K562 (cell line): ENCODE data around the gene SLC35A2. TPM values are rescaled to one million over a fixed set of nuclear protein-coding genes. Genes with fewer than 3 reads are reported as not detected.

ENCODE experiments used
- ATAC-seq: fragments of 200-7000 bp; cut with Tn5 transposase; 3 replicates; pipeline ENCODE4 v1.9.1; 2020; ENCODE audit warnings: moderate library complexity
- BruUV-seq: library from RNA; stranded (reverse); fragments of 400-500 nt; replicated peaks from 2 replicates; lab custom pipeline; 2021; lab: Mats Ljungman, UMichigan
- CTCF ChIA-PET: fragments of 300-600 bp; formaldehyde crosslinking; extraction: SDS; loops from one replicate; lab custom pipeline; 2021; ENCODE audit warnings: low intra/inter-chr PET ratio; lab: Yijun Ruan, JAX
- POLR2A ChIA-PET: fragments of 300-600, 350-650 bp; sonication (Branson Sonifier 250); formaldehyde crosslinking; extraction: SDS; loops from one replicate; lab custom pipeline; 2021; ENCODE audit warnings: antibody characterized with exemption, inconsistent platforms; lab: Yijun Ruan, JAX
- DNase-seq, 4 experiments: peaks; one replicate each; pipeline versions ENCODE4 v3.0.0 to v3.0.0-alpha.2; 2011 to 2018; ENCODE audit warnings: low spot score in 3 of 4, mixed read lengths in 3 of 4; ENCODE audit errors: extremely low read depth in 1 of 4
- FAIRE-seq: peaks from 2 replicates; lab custom pipeline; 2011; peaks lifted over from hg19 to GRCh38; lab: Jason Lieb, UNC
- H2AFZ ChIP-seq: 2 replicates; pipeline ENCODE4 v1.6.0; 2011; ENCODE audit warnings: low read depth, low read length, control low read depth, inconsistent platforms
- H3K27ac ChIP-seq: fragments of 200-600 bp; 3 replicates; pipeline ENCODE4 v1.8.0; 2011; ENCODE audit warnings: low read depth, mild to moderate bottlenecking, control low read depth, inconsistent platforms, low read length, moderate library complexity, mixed read lengths; ENCODE audit errors: extremely low read depth
- H3K27me3 ChIP-seq, 2 experiments: fragments of 300-600 bp in 1 of 2; 2 replicates in 1 of 2; 3 replicates in 1 of 2; pipeline versions ENCODE4 v1.6.0 to v1.8.0; 2011; ENCODE audit warnings: inconsistent platforms in 2 of 2, low read length in 2 of 2, mild to moderate bottlenecking in 1 of 2, mixed read lengths in 1 of 2, moderate library complexity in 1 of 2; ENCODE audit not compliant: control insufficient read depth in 2 of 2, insufficient read depth in 2 of 2
- H3K36me3 ChIP-seq: fragments of 300-600 bp; 3 replicates; pipeline ENCODE4 v1.8.0; 2011; ENCODE audit warnings: mild to moderate bottlenecking, low read length, inconsistent platforms; ENCODE audit not compliant: control insufficient read depth, insufficient read depth
- H3K4me1 ChIP-seq, 2 experiments: fragments of 200-600 bp in 1 of 2; replicated peaks in 1 of 2; 2 replicates in 1 of 2; 3 replicates in 1 of 2; pipeline versions ENCODE4 v1.5.1 to v1.8.0; 2011; ENCODE audit warnings: inconsistent platforms in 2 of 2, low read length in 2 of 2, mild to moderate bottlenecking in 1 of 2, mixed read lengths in 1 of 2, moderate library complexity in 1 of 2; ENCODE audit not compliant: control insufficient read depth in 2 of 2, insufficient read depth in 2 of 2
- H3K4me2 ChIP-seq: 2 replicates; pipeline ENCODE4 v1.6.1; 2011; ENCODE audit warnings: low read length, control low read depth, inconsistent platforms, mixed read lengths; ENCODE audit not compliant: insufficient read depth
- H3K4me3 ChIP-seq: fragments of 200-600 bp; sonication (generic), shearing (Covaris generic); 2 replicates; pipeline ENCODE4 v1.5.1; 2016; ENCODE audit warnings: control low read depth, inconsistent platforms
- H3K79me2 ChIP-seq: fragments of 200-600 bp; 3 replicates; pipeline ENCODE4 v1.8.0; 2011; ENCODE audit warnings: low read length, inconsistent platforms; ENCODE audit not compliant: control insufficient read depth, insufficient read depth
- H3K9ac ChIP-seq, 2 experiments: 2 replicates each; pipeline versions ENCODE4 v1.6.0 to v1.6.1; 2011; ENCODE audit warnings: low read depth in 2 of 2, low read length in 2 of 2, control low read depth in 1 of 2, inconsistent platforms in 1 of 2, mild to moderate bottlenecking in 1 of 2, mixed read lengths in 1 of 2; ENCODE audit not compliant: insufficient read depth in 1 of 2
- H3K9me1 ChIP-seq: one replicate; pipeline ENCODE4 v1.6.0; 2011; ENCODE audit warnings: inconsistent platforms, mild to moderate bottlenecking, low read length, moderate library complexity; ENCODE audit not compliant: control insufficient read depth, insufficient read depth
- H3K9me3 ChIP-seq: replicated peaks from 2 replicates; pipeline ENCODE4 v1.5.1; 2011; ENCODE audit warnings: low read depth, low read length, inconsistent platforms; ENCODE audit not compliant: control insufficient read depth, insufficient read depth
- H4K20me1 ChIP-seq: replicated peaks from 2 replicates; pipeline ENCODE4 v1.6.1; 2011; ENCODE audit warnings: low read length, inconsistent platforms, mixed read lengths; ENCODE audit not compliant: control insufficient read depth, insufficient read depth
- CREM ChIP-seq: IDR thresholded peaks from 2 replicates; pipeline ENCODE4 v1.6.1; 2014; ENCODE audit warnings: antibody characterized with exemption, low read depth
- CXXC5 ChIP-seq: fragments of 250-450 bp; sonication (Bioruptor Pico); IDR thresholded peaks from 2 replicates; pipeline ENCODE4 v1.8.0; 2022; ENCODE audit warnings: inconsistent platforms, mild to moderate bottlenecking, moderate library complexity
- FOXP1 ChIP-seq: sonication (generic); formaldehyde crosslinking; IDR thresholded peaks from 2 replicates; pipeline ENCODE4 v1.8.0; 2022; ENCODE audit warnings: mild to moderate bottlenecking, missing genetic modification reagents
- MAFK ChIP-seq: IDR thresholded peaks from 2 replicates; pipeline ENCODE4 v1.6.1; 2011; ENCODE audit warnings: low read length, improper control_type of control experiment
- MBD2 ChIP-seq: sonication (generic); IDR thresholded peaks from 2 replicates; pipeline ENCODE4 v1.6.1; 2016; ENCODE audit warnings: low read depth, borderline replicate concordance
- NFYB ChIP-seq: IDR thresholded peaks from 2 replicates; pipeline ENCODE4 v1.6.1; 2011; ENCODE audit warnings: mild to moderate bottlenecking, moderate library complexity; ENCODE audit not compliant: insufficient read length; ENCODE audit errors: extremely low read depth
- NR2C2 ChIP-seq, 2 experiments: fragments of 200-800 bp in 1 of 2; sonication (Bioruptor generic) in 1 of 2; sonication (generic) in 1 of 2; formaldehyde crosslinking in 1 of 2; IDR thresholded peaks; 2 replicates each; pipeline versions ENCODE4 v1.6.1 to v1.8.0; 2016 to 2022; ENCODE audit warnings: mild to moderate bottlenecking in 1 of 2, missing compliant biosample characterization in 1 of 2, missing genetic modification characterization in 1 of 2, missing genetic modification reagents in 1 of 2
- NUFIP1 ChIP-seq: fragments of 450-650 bp; IDR thresholded peaks from 2 replicates; pipeline ENCODE4 v1.6.1; 2018; ENCODE audit not compliant: partially characterized antibody
- RFX5 ChIP-seq: IDR thresholded peaks from 2 replicates; pipeline ENCODE4 v1.6.1; 2011; ENCODE audit warnings: low read depth, mild to moderate bottlenecking, improper control_type of control experiment, low read length
- WGBS: fragments of 100-300 bp; shearing (Covaris generic); methylation state at CpG from one replicate; pipeline ENCODE4 v1.1.6; 2016; ENCODE audit warnings: low coverage, mixed read lengths; ENCODE audit not compliant: insufficient coverage; ENCODE audit errors: missing lambda C conversion rate; 5-methylcytosine and 5-hydroxymethylcytosine counted together
- in situ Hi-C: fragments of 300-500 bp; cut with MboI; formaldehyde crosslinking; loops from 4 replicates; pipeline ENCODE4 v1.15.0; 2018; ENCODE audit warnings: inconsistent platforms, mixed read lengths
- intact Hi-C: fragments of 100-400 bp; cut with micrococcal nuclease; formaldehyde crosslinking; loops from 2 replicates; pipeline ENCODE4 v1.14.2; 2022
- polyA plus RNA-seq, 8 experiments: library from polyadenylated mRNA; depleted of rRNA in 4 of 8; stranded (reverse) in 5 of 8; unstranded in 3 of 8; fragments of >200 nt; fragmentation: Nextera tagmentation in 2 of 8; fragmentation: Illumina TruSeq in 1 of 8; extraction: Ambion mirVana in 2 of 8; extraction: Trizol in 1 of 8; gene quantifications; 2 replicates each; pipeline versions ENCODE4 v1.2.1 to v1.2.3, GENCODE V29; 2011 to 2014; ENCODE audit warnings: inconsistent platforms in 1 of 8, missing spikeins in 1 of 8
- total RNA-seq, 7 experiments: library from RNA; depleted of rRNA in 6 of 7; stranded (reverse); fragments of >200 nt in 6 of 7; fragmentation: Illumina TruSeq in 2 of 7; extraction: Trizol in 2 of 7; gene quantifications; 2 replicates each; pipeline versions ENCODE4 v1.2.1 to v1.2.3, GENCODE V29; 2011 to 2021; ENCODE audit warnings: low replicate concordance in 1 of 7

The SLC35A2 gene
- total and polyA plus RNA-seq, 9 of the 15 experiments (the other 6 are each of a cell fraction or from before 2014, with no cell fraction given) = 3.3 to 38.9 (median 20.0) TPM

DNA sequence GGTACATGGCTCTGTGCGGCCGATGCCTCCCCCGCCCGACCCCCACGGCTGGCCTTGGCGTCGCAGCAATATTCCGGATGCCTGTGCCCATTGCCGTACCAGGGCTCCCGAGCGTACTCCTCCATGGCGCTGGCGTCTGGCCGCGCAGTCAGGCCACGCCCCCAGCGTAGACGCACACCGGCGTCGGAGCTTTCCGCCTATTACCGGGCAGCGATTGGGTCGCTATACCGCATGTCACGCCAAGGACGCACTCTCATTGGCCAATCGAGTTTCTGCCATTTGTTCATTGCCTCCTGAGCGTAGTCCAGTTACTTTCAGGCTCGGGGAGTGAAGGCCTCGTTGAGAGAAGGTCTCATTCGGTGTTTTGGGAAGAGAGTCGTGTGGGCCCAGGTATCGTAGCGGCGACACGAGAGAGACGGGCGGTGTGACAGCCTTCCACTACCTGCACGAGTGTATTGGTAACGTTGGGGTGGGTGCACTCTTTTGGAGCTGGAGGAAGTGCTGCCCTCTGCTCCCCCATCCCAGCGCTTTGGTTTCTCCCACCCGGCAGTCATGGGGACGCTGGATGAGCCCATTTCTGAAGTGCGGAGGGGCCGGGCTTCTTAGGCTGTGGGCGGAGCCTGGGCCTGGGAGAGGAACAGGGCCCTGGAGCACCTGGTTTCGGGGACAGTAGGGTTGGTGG, 13.7 kb downstream of the SLC35A2 start, which contains the start of the genes PQBP1 and TIMM17B (continued):
- TF ChIP-seq MAFK (no peak), NUFIP1 (peak; percentile 44), CXXC5 (CRISPR knock-in tag) (peak; percentile 87), NFYB (peak; percentile 41), RFX5 (peak; percentile 42; the same call in 1 of the 2 replicates), FOXP1 (peak; percentile 84; the same call in 1 of the 2 replicates)

DNA sequence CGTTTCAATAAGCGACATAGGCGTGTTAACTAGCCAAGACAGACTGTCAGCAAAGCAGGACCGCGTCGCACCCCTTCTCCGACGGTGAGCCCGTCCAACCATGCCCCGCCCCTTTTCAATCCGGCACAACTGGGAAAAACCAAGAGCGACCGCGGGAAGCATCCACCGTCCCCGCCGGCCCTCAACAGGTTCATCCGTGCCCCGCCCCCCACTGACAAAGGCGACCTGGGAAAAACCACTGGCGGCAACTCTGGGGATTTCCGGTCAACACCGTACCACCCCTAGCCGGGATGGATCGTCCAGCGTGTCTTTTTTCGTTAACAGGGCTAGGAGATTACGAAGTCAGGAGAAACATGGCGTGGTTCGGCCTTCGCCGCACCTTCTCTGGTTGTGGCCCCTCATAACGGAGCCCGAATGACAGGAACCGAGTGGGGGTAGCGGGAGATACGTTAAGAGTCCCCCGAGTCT, 14.3 kb downstream of the SLC35A2 start:
- peaks cover 11 to 19% of the 10 kb centered on the region in 2 experiments; a peak in 4 of 5 replicates for H3K4me1 ChIP-seq
- intact Hi-C loops = loop anchor here (5.0 kb wide), 5 partner anchors 35 to 250 kb away; partner anchors contain the start of genes GLOD5 and HDAC6
- in situ Hi-C loops = no loop called here
- peak; percentile 64 to 91 (median 72) for DNase-seq
- H4K20me1 ChIP-seq = peaks cover 7% of the 10 kb centered on the region; the same call in 1 of the 2 replicates
- peak overlapping the region; percentile 97 for H3K27ac ChIP-seq
- ChIA-PET POLR2A (interaction anchor here (0.9 to 2.2 kb wide), 9 partner anchors 10 to 215 kb away, joined by 3 to 13 read pairs (median 4); partner anchors contain the start of gene SLC35A2), CTCF (no interaction called here)
- FAIRE-seq = no peak
- under 1% methylated on average over 22 of the region's 38 CpGs for WGBS
- H3K79me2 ChIP-seq = peaks cover 61% of the 10 kb centered on the region
- H3K4me2 ChIP-seq = peak overlapping the region; percentile 85
- peak overlapping the region; percentile 72 for H3K4me3 ChIP-seq
- H2AFZ ChIP-seq = peak overlapping the region; percentile 89
- BruUV-seq = no TSS peak
- H3K27me3 ChIP-seq = no peaks in the 10 kb centered on the region
- H3K9ac ChIP-seq = peak overlapping the region; percentile 90 to 95
- H3K9me3 ChIP-seq = no peaks in the 10 kb centered on the region
- no peaks in the 10 kb centered on the region for H3K9me1 ChIP-seq
- peak; percentile 74 for ATAC-seq
- peaks cover 63% of the 10 kb centered on the region for H3K36me3 ChIP-seq
- TF ChIP-seq MBD2 = peak; percentile 48; the same call in 1 of the 2 replicates
- TF ChIP-seq NR2C2 (CRISPR knock-in tag; IDR thresholded peaks at IDR 0.05) = no peak
- TF ChIP-seq NR2C2 (tag; IDR thresholded peaks at IDR 0.05) = 0 out of 2 replicates have a peak, but pooled peaks have one; percentile 25
- TF ChIP-seq CREM = peak; percentile 88
